H1 (cell line): Measurements from ENCODE around the gene SRF. TPM values are rescaled to one million over a fixed set of nuclear protein-coding genes. Genes with fewer than 3 reads are reported as not detected.

Experiments
- CTCF ChIA-PET: fragments of 300-600 bp; sonication (Branson Sonifier 250); formaldehyde crosslinking; loops from one replicate; lab custom pipeline; 2021; ENCODE audit not compliant: partially characterized antibody; lab: Charles Lee
- POLR2A ChIA-PET: fragments of 300-600 bp; sonication (Branson Sonifier 250); formaldehyde crosslinking; loops from one replicate; lab custom pipeline; 2021; ENCODE audit warnings: inconsistent platforms; ENCODE audit not compliant: partially characterized antibody; lab: Charles Lee
- DNase-seq, 2 experiments: peaks; one replicate each; pipeline versions ENCODE4 v3.0.0 to v3.0.0-alpha.2; 2010 to 2022; ENCODE audit warnings: low spot score in 2 of 2, low read depth in 1 of 2, mixed read lengths in 1 of 2
- FAIRE-seq: peaks from 2 replicates; lab custom pipeline; 2011; peaks lifted over from hg19 to GRCh38; lab: Jason Lieb, UNC
- H2AFZ ChIP-seq: 2 replicates; pipeline ENCODE4 v1.8.1; 2012; ENCODE audit warnings: low read length, inconsistent platforms
- H2AK5ac ChIP-seq: 2 replicates; pipeline ENCODE4 v1.6.1; 2013; ENCODE audit warnings: low read depth, low read length
- H2BK120ac ChIP-seq: replicated peaks from 2 replicates; pipeline ENCODE3; 2013; ENCODE audit warnings: low read depth, low read length, inconsistent platforms
- H2BK12ac ChIP-seq: 2 replicates; pipeline ENCODE4 v1.6.1; 2013; ENCODE audit warnings: low read depth, low read length
- H2BK15ac ChIP-seq: 2 replicates; pipeline ENCODE4 v1.6.1; 2013; ENCODE audit warnings: low read length
- H2BK20ac ChIP-seq: 2 replicates; pipeline ENCODE4 v1.6.1; 2013; ENCODE audit warnings: low read length
- H2BK5ac ChIP-seq: 2 replicates; pipeline ENCODE4 v1.6.1; 2013; ENCODE audit warnings: low read depth, low read length
- H3K14ac ChIP-seq: 2 replicates; pipeline ENCODE4 v1.6.1; 2013; ENCODE audit warnings: inconsistent platforms; ENCODE audit not compliant: insufficient read length
- H3K18ac ChIP-seq: 2 replicates; pipeline ENCODE4 v1.6.1; 2013; ENCODE audit warnings: low read length; ENCODE audit errors: extremely low read depth
- H3K23ac ChIP-seq: 2 replicates; pipeline ENCODE4 v1.6.1; 2013; ENCODE audit warnings: inconsistent platforms; ENCODE audit not compliant: insufficient read length
- H3K23me2 ChIP-seq: 2 replicates; pipeline ENCODE4 v1.6.1; 2013; ENCODE audit warnings: low read depth, low read length
- H3K27ac ChIP-seq: 2 replicates; pipeline ENCODE4 v1.6.1; 2011; ENCODE audit warnings: low read depth, low read length, inconsistent platforms
- H3K27me3 ChIP-seq, 4 experiments: replicated peaks in 1 of 4; 1 replicate in 1 of 4; 2 replicates in 3 of 4; pipeline versions ENCODE4 v1.6.1 to v1.8.1; 2011 to 2013; ENCODE audit warnings: low read length in 3 of 4, mild to moderate bottlenecking in 3 of 4, inconsistent platforms in 2 of 4, mixed read lengths in 2 of 4, moderate library complexity in 1 of 4; ENCODE audit not compliant: control insufficient read depth in 3 of 4, insufficient read depth in 3 of 4; ENCODE audit errors: extremely low read depth in 1 of 4
- H3K36me3 ChIP-seq, 4 experiments: 2 replicates each; pipeline versions ENCODE4 v1.6.1 to v1.8.1; 2011 to 2013; ENCODE audit warnings: mild to moderate bottlenecking in 4 of 4, low read length in 3 of 4, moderate library complexity in 2 of 4, control low read depth in 1 of 4, inconsistent platforms in 1 of 4; ENCODE audit not compliant: insufficient read depth in 4 of 4, control insufficient read depth in 2 of 4
- H3K4ac ChIP-seq: replicated peaks from 2 replicates; pipeline ENCODE3; 2013; ENCODE audit warnings: low read length, low read depth, mixed read lengths, inconsistent platforms; ENCODE audit not compliant: insufficient read length
- H3K4me1 ChIP-seq, 4 experiments: replicated peaks in 1 of 4; 1 replicate in 1 of 4; 2 replicates in 3 of 4; pipeline versions ENCODE4 v1.6.1 to v1.8.1; 2011 to 2013; ENCODE audit warnings: low read length in 3 of 4, inconsistent platforms in 2 of 4, mixed read lengths in 1 of 4; ENCODE audit not compliant: insufficient read depth in 4 of 4, control insufficient read depth in 3 of 4
- H3K4me2 ChIP-seq, 2 experiments: 2 replicates each; pipeline versions ENCODE4 v1.6.1 to v1.8.1; 2011 to 2013; ENCODE audit warnings: low read depth in 2 of 2, low read length in 2 of 2, control low read depth in 1 of 2, inconsistent platforms in 1 of 2, mild to moderate bottlenecking in 1 of 2; ENCODE audit not compliant: insufficient read depth in 1 of 2
- H3K4me3 ChIP-seq, 4 experiments: fragments of 200-600, 300-600 bp in 1 of 4; sonication (generic), shearing (Covaris generic), sonication (Bioruptor Twin) in 1 of 4; 2 replicates each; pipeline versions ENCODE4 v1.5.1 to v1.8.1; 2011 to 2016; ENCODE audit warnings: low read length in 4 of 4, low read depth in 3 of 4, control low read depth in 2 of 4, inconsistent platforms in 2 of 4, mild to moderate bottlenecking in 2 of 4, mixed read lengths in 1 of 4, moderate library complexity in 1 of 4; ENCODE audit not compliant: insufficient read depth in 2 of 4; ENCODE audit errors: extremely low read depth in 1 of 4
- H3K56ac ChIP-seq: replicated peaks from 2 replicates; pipeline ENCODE3; 2013; ENCODE audit warnings: low read depth, mild to moderate bottlenecking, mixed read lengths, low read length, inconsistent platforms; ENCODE audit not compliant: insufficient read length
- H3K79me1 ChIP-seq: 2 replicates; pipeline ENCODE4 v1.6.1; 2013; ENCODE audit warnings: low read depth, low read length, control low read depth
- H3K79me2 ChIP-seq, 2 experiments: 2 replicates each; pipeline versions ENCODE4 v1.6.1 to v1.8.1; 2012 to 2013; ENCODE audit warnings: low read length in 2 of 2, mild to moderate bottlenecking in 2 of 2, inconsistent platforms in 1 of 2; ENCODE audit not compliant: insufficient read depth in 2 of 2, control insufficient read depth in 1 of 2
- H3K9ac ChIP-seq, 4 experiments: replicated peaks in 1 of 4; 1 replicate in 1 of 4; 2 replicates in 3 of 4; pipeline versions ENCODE4 v1.6.1 to v1.8.1; 2011 to 2013; ENCODE audit warnings: low read depth in 3 of 4, low read length in 3 of 4, control low read depth in 2 of 4, mild to moderate bottlenecking in 2 of 4, moderate library complexity in 2 of 4, inconsistent platforms in 1 of 4; ENCODE audit errors: extremely low read depth in 1 of 4
- H3K9me3 ChIP-seq, 2 experiments: 2 replicates each; pipeline versions ENCODE4 v1.6.1 to v1.8.1; 2012 to 2013; ENCODE audit warnings: mild to moderate bottlenecking in 2 of 2, moderate library complexity in 2 of 2, control low read depth in 1 of 2, inconsistent platforms in 1 of 2, low read depth in 1 of 2, low read length in 1 of 2, mixed read lengths in 1 of 2; ENCODE audit not compliant: insufficient read depth in 2 of 2
- H4K20me1 ChIP-seq, 2 experiments: replicated peaks in 1 of 2; 2 replicates each; pipeline versions ENCODE3 to v1.8.1; 2011 to 2013; ENCODE audit warnings: inconsistent platforms in 2 of 2, low read length in 2 of 2, mild to moderate bottlenecking in 1 of 2; ENCODE audit not compliant: insufficient read depth in 2 of 2, control insufficient read depth in 1 of 2
- H4K5ac ChIP-seq: 2 replicates; pipeline ENCODE4 v1.6.1; 2013; ENCODE audit warnings: low read length, low read depth, mixed read lengths, inconsistent platforms; ENCODE audit not compliant: insufficient read length
- H4K8ac ChIP-seq: 2 replicates; pipeline ENCODE4 v1.8.0; 2013; ENCODE audit warnings: mild to moderate bottlenecking, moderate library complexity, low read length, inconsistent platforms; ENCODE audit not compliant: insufficient read depth; ENCODE audit errors: extremely low read depth
- H4K91ac ChIP-seq: replicated peaks from 2 replicates; pipeline ENCODE3; 2013; ENCODE audit warnings: low read length, mixed read lengths, inconsistent platforms; ENCODE audit not compliant: insufficient read length
- CEBPB ChIP-seq: IDR thresholded peaks from 2 replicates; pipeline ENCODE4 v1.6.1; 2012; ENCODE audit warnings: low read depth, low read length
- POLR2AphosphoS5 ChIP-seq: IDR thresholded peaks from 2 replicates; pipeline ENCODE4 v1.6.1; 2011; ENCODE audit warnings: low read depth, low read length
- WGBS, 2 experiments: shearing (Covaris generic) in 1 of 2; methylation state at CpG; one replicate each; pipeline versions ENCODE4 v1.1.6 to v1.1.7; 2013 to 2015; ENCODE audit warnings: low lambda C conversion rate in 2 of 2, mixed read lengths in 2 of 2, inconsistent platforms in 1 of 2, low coverage in 1 of 2, missing lambda C conversion rate in 1 of 2; ENCODE audit not compliant: insufficient replicate concordance in 2 of 2, insufficient coverage in 1 of 2, insufficient read length in 1 of 2; ENCODE audit errors: extremely low coverage in 1 of 2, missing lambda C conversion rate in 1 of 2; 5-methylcytosine and 5-hydroxymethylcytosine counted together
- polyA plus RNA-seq, 7 experiments: library from polyadenylated mRNA; depleted of rRNA in 3 of 7; stranded (reverse) in 5 of 7; unstranded in 2 of 7; fragments of >200 nt in 5 of 7; fragments of 200-250 nt in 2 of 7; gene quantifications; 1 replicate in 5 of 7; 2 replicates in 1 of 7; 4 replicates in 1 of 7; pipeline versions ENCODE4 v1.2.1 to v1.2.3, GENCODE V29; 2011 to 2013; ENCODE audit warnings: missing spikeins in 2 of 7, mixed read lengths in 2 of 7
- total RNA-seq: library from RNA; stranded (reverse); fragmentation: NEBNext Ultra II Directional; extraction: Animal tissue kit (Norgen Biotek cat#: 25700); gene quantifications from 2 replicates; pipeline ENCODE4 v1.2.1, GENCODE V29; 2021

SRF gene
- total and polyA plus RNA-seq, 2 of the 8 experiments (the other 6 are each of a cell fraction or from before 2014, with no cell fraction given), result 49.0 to 69.5 TPM

DNA sequence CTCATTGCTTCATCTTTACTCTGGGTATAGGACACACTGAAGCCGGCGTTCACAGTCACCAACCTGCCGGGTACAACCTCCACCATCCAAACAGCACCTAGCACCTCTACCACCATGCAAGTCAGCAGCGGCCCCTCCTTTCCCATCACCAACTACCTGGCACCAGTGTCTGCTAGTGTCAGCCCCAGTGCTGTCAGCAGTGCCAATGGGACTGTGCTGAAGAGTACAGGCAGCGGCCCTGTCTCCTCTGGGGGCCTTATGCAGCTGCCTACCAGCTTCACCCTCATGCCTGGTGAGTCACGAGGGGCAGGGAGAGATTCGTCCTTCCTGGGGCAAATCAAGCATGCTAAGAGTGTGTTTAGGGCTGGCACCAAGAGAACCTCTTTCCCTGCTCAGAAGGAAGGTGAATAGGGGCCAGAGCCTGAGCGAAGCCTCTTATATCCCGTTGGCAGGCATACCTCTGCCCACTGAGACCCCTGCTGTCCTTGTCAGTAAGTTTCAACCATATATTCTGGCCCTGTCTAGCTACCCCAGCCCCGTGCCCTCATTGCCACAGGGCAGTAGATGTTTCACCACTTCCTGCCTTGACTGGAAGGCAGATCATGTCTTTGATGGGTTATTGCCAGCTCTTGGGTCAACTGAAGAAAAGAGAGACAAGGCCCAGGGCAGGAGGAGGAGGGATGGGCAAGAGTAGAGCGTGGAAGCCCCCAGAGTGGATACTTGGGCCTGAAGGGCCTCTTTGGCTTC, 4.8 kb downstream of the SRF start:
- Histone ChIP-seq H3K9ac (no peak overlapping the region), H2BK15ac (no peak overlapping the region), H3K4ac (no peak overlapping the region), H2AK5ac (no peak overlapping the region), H4K91ac (no peak overlapping the region), H2BK5ac (no peak overlapping the region; the same call in 1 of the 2 replicates), H2BK20ac (no peak overlapping the region), H3K27me3 (peaks cover 0 to 6% (median 2%) of the 10 kb centered on the region in 4 experiments; a peak in 3 of 7 replicates), H3K18ac (no peak overlapping the region), H4K8ac (no peak overlapping the region; the same call in 1 of the 2 replicates), H3K4me2 (no peak overlapping the region), H3K4me1 (peaks cover 9 to 17% (median 10%) of the 10 kb centered on the region in 4 experiments)
- no peak for FAIRE-seq
- no peak for TF ChIP-seq CEBPB
- TF ChIP-seq POLR2AphosphoS5, result peak; percentile 12; the same call in 1 of the 2 replicates
- TF ChIP-seq, all 59 proteins: peak for 1
- Histone ChIP-seq H3K79me2 (peaks cover 0 to 28% of the 10 kb centered on the region in 2 experiments; a peak in 2 of 4 replicates), H2BK12ac (no peak overlapping the region), H2BK120ac (no peak overlapping the region), H3K14ac (no peak overlapping the region), H3K4me3 (no peak overlapping the region), H3K56ac (no peak overlapping the region), H3K9me3 (no peaks in the 10 kb centered on the region), H3K23ac (no peak overlapping the region), H3K79me1 (peaks cover 3% of the 10 kb centered on the region; the same call in 1 of the 2 replicates), H4K5ac (no peak overlapping the region), H3K27ac (no peak overlapping the region), H4K20me1 (peaks cover 13 to 33% of the 10 kb centered on the region in 2 experiments), H2AFZ (no peak overlapping the region), H3K36me3 (peaks cover 20 to 36% (median 34%) of the 10 kb centered on the region in 4 experiments), H3K23me2 (peaks cover 9% of the 10 kb centered on the region)
- no peak for DNase-seq
- POLR2A ChIA-PET, result interaction anchor here (0.6 to 2.3 kb wide), 10 partner anchors 18 to 1205 kb away, joined by 3 to 13 read pairs (median 6); partner anchors contain the start of genes DNPH1, KLHDC3, MEA1 and RRP36
- WGBS, 2 experiments, result 93% methylated on average over 11 of the region's 11 CpGs; no CpG with 5 or more reads in 1 of the 2 experiments
- CTCF ChIA-PET, result interaction anchor here (0.9 kb wide), 1 partner anchor 53 kb away, joined by 3 read pairs; the partner anchor contains the start of gene DNPH1
